Common myeloid progenitor, CD34-positive (primary cell): Measurements from ENCODE around the gene NFIC.

Experiments used
- CTCF ChIA-PET: fragments of 350-600 bp; sonication (Branson Sonifier 250); formaldehyde crosslinking; loops from one replicate; lab custom pipeline; 2021; ENCODE audit warnings: antibody characterized with exemption; lab: Charles Lee
- POLR2A ChIA-PET: fragments of 350-600 bp; sonication (Branson Sonifier 250); formaldehyde crosslinking; loops from one replicate; lab custom pipeline; 2021; ENCODE audit warnings: antibody characterized with exemption; lab: Charles Lee
- DNase-seq, 3 donors: peaks; one replicate each; pipeline versions ENCODE4 v3.0.0 to v3.0.0-alpha.2; 2013
- H3K27ac ChIP-seq, 2 experiments: 1 replicate in 1 of 2; 2 replicates in 1 of 2; pipeline ENCODE4 v1.7.0; 2013; ENCODE audit warnings: inconsistent platforms in 2 of 2, low read length in 2 of 2, mild to moderate bottlenecking in 2 of 2, low read depth in 1 of 2, moderate library complexity in 1 of 2; ENCODE audit not compliant: severe bottlenecking in 2 of 2, insufficient read depth in 1 of 2, poor library complexity in 1 of 2
- H3K27me3 ChIP-seq, 5 experiments: replicated peaks in 2 of 5; 1 replicate in 3 of 5; 2 replicates in 2 of 5; pipeline versions ENCODE4 v1.6.1 to v1.7.0; 2013; ENCODE audit warnings: low read length in 4 of 5, mild to moderate bottlenecking in 2 of 5, moderate library complexity in 2 of 5, inconsistent platforms in 1 of 5; ENCODE audit not compliant: insufficient read depth in 5 of 5, control insufficient read depth in 4 of 5
- H3K36me3 ChIP-seq, 4 experiments: 1 replicate in 2 of 4; 2 replicates in 2 of 4; pipeline versions ENCODE4 v1.6.1 to v1.7.0; 2013; ENCODE audit warnings: low read length in 3 of 4, control low read depth in 1 of 4, mild to moderate bottlenecking in 1 of 4; ENCODE audit not compliant: control insufficient read depth in 4 of 4, insufficient read depth in 4 of 4
- H3K4me1 ChIP-seq, 4 experiments: 1 replicate in 3 of 4; 2 replicates in 1 of 4; pipeline versions ENCODE4 v1.6.1 to v1.7.1; 2013; ENCODE audit warnings: low read length in 3 of 4, mild to moderate bottlenecking in 3 of 4, control low read depth in 1 of 4, inconsistent platforms in 1 of 4, moderate library complexity in 1 of 4; ENCODE audit not compliant: control insufficient read depth in 4 of 4, insufficient read depth in 4 of 4; ENCODE audit errors: control extremely low read depth in 1 of 4
- H3K4me3 ChIP-seq, 7 experiments: 1 replicate in 4 of 7; 2 replicates in 3 of 7; pipeline versions ENCODE4 v1.5.1 to v1.7.0; 2013; ENCODE audit warnings: mild to moderate bottlenecking in 7 of 7, low read length in 6 of 7, moderate library complexity in 6 of 7, inconsistent platforms in 2 of 7, low read depth in 2 of 7, control low read depth in 1 of 7; ENCODE audit not compliant: insufficient read depth in 4 of 7, control insufficient read depth in 1 of 7; ENCODE audit errors: extremely low read depth in 1 of 7
- H3K9me3 ChIP-seq, 5 experiments: 1 replicate in 4 of 5; 2 replicates in 1 of 5; pipeline versions ENCODE4 v1.6.1 to v1.7.1; 2013; ENCODE audit warnings: low read length in 4 of 5, mild to moderate bottlenecking in 2 of 5, inconsistent platforms in 1 of 5, low read depth in 1 of 5, moderate library complexity in 1 of 5; ENCODE audit not compliant: control insufficient read depth in 4 of 5, insufficient read depth in 2 of 5; ENCODE audit errors: control extremely low read depth in 1 of 5
- WGBS: methylation state at CpG from one replicate; pipeline ENCODE4 v1.1.5; 2013; ENCODE audit not compliant: insufficient coverage; 5-methylcytosine and 5-hydroxymethylcytosine counted together

NFIC gene

GRCh38 chr19:3511506-3512251 is 145.3 kb downstream of the NFIC start:
- 95% methylated on average over 23 of the region's 26 CpGs for WGBS
- no peaks in the 10 kb centered on the region for H3K27me3 ChIP-seq
- H3K27ac ChIP-seq = no peak overlapping the region
- DNase-seq = no peak
- no peak overlapping the region for H3K4me3 ChIP-seq
- ChIA-PET POLR2A (interaction anchor here (1.4 kb wide), 1 partner anchor 25 kb away, joined by 3 read pairs; no protein-coding TSS in a partner anchor), CTCF (interaction anchor here (0.8 kb wide), 1 partner anchor 23 kb away, joined by 3 read pairs; no protein-coding TSS in a partner anchor)
- H3K36me3 ChIP-seq = peaks cover 0 to 43% (median 24%) of the 10 kb centered on the region in 4 experiments
- H3K9me3 ChIP-seq = no peaks in the 10 kb centered on the region
- peaks cover 0 to 24% (median 15%) of the 10 kb centered on the region in 4 experiments for H3K4me1 ChIP-seq

- peaks cover 0 to 44% (median 24%) of the 10 kb centered on the region in 4 experiments for H3K36me3 ChIP-seq
- no peak overlapping the region for H3K27ac ChIP-seq
- WGBS = 96% methylated on average over 15 of the region's 17 CpGs
- peaks cover 0 to 14% (median 8%) of the 10 kb centered on the region in 4 experiments for H3K4me1 ChIP-seq
- ChIA-PET CTCF (interaction anchor here (0.8 kb wide), 1 partner anchor 22 kb away, joined by 3 read pairs; no protein-coding TSS in a partner anchor), POLR2A (interaction anchor here (1.4 kb wide), 1 partner anchor 24 kb away, joined by 3 read pairs; no protein-coding TSS in a partner anchor)
- H3K27me3 ChIP-seq = no peaks in the 10 kb centered on the region
- H3K4me3 ChIP-seq = no peak overlapping the region
- no peak for DNase-seq
- H3K9me3 ChIP-seq = no peaks in the 10 kb centered on the region
Observed at GRCh38 chr19:3512562-3513228, 146.3 kb downstream of the NFIC start.

GRCh38 chr19:3513229-3514140 is 147.1 kb downstream of the NFIC start:
- H3K9me3 ChIP-seq = no peaks in the 10 kb centered on the region
- DNase-seq = no peak
- H3K27me3 ChIP-seq = no peaks in the 10 kb centered on the region
- H3K4me3 ChIP-seq = no peak overlapping the region
- WGBS = 96% methylated on average over 22 of the region's 23 CpGs
- no peak overlapping the region for H3K27ac ChIP-seq
- H3K36me3 ChIP-seq = peaks cover 0 to 45% (median 23%) of the 10 kb centered on the region in 4 experiments
- peaks cover 0 to 11% (median 5%) of the 10 kb centered on the region in 4 experiments for H3K4me1 ChIP-seq
- POLR2A ChIA-PET = interaction anchor here (1.4 kb wide), 1 partner anchor 23 kb away, joined by 3 read pairs; no protein-coding TSS in a partner anchor
- CTCF ChIA-PET = no interaction called here

GRCh38 chr19:3514930-3515329 is 148.5 kb downstream of the NFIC start:
- WGBS = 96% methylated on average over 12 of the region's 12 CpGs
- ChIA-PET POLR2A (no interaction called here), CTCF (interaction anchor here (1.2 kb wide), 1 partner anchor 14 kb away, joined by 3 read pairs; no protein-coding TSS in a partner anchor)
- Histone ChIP-seq H3K36me3 (peaks cover 0 to 45% (median 26%) of the 10 kb centered on the region in 4 experiments), H3K27ac (no peak overlapping the region), H3K4me1 (peaks cover 0 to under 1% (median 0%) of the 10 kb centered on the region in 4 experiments), H3K4me3 (no peak overlapping the region), H3K27me3 (no peaks in the 10 kb centered on the region), H3K9me3 (no peaks in the 10 kb centered on the region)
- DNase-seq = no peak

GRCh38 chr19:3515891-3516422 is 149.6 kb downstream of the NFIC start:
- H3K4me1 ChIP-seq = peaks cover 0 to 3% (median under 1%) of the 10 kb centered on the region in 4 experiments
- peaks cover 0 to 42% (median 27%) of the 10 kb centered on the region in 4 experiments for H3K36me3 ChIP-seq
- no peaks in the 10 kb centered on the region for H3K27me3 ChIP-seq
- ChIA-PET POLR2A (no interaction called here), CTCF (no interaction called here)
- H3K9me3 ChIP-seq = no peaks in the 10 kb centered on the region
- no peak overlapping the region for H3K4me3 ChIP-seq
- no peak for DNase-seq
- 95% methylated on average over 15 of the region's 15 CpGs for WGBS
- no peak overlapping the region for H3K27ac ChIP-seq

GRCh38 chr19:3516675-3517207 is 150.4 kb downstream of the NFIC start:
- Histone ChIP-seq H3K4me3 (no peak overlapping the region), H3K27me3 (no peaks in the 10 kb centered on the region), H3K9me3 (no peaks in the 10 kb centered on the region), H3K4me1 (peaks cover 0 to 3% (median 1%) of the 10 kb centered on the region in 4 experiments), H3K27ac (no peak overlapping the region), H3K36me3 (peaks cover 0 to 35% (median 22%) of the 10 kb centered on the region in 4 experiments)
- ChIA-PET POLR2A (no interaction called here), CTCF (interaction anchor here (0.8 to 1.2 kb wide), 2 partner anchors 20 to 48 kb away, joined by 3 read pairs; no protein-coding TSS in a partner anchor)
- WGBS = 95% methylated on average over 10 of the region's 15 CpGs
- peak in 2 of 3 donors; percentile 20 to 41 for DNase-seq
